Measurements from ENCODE around the gene DUSP23. TPM values are rescaled to one million over a fixed set of nuclear protein-coding genes. Genes with fewer than 3 reads are reported as not detected.

DUSP23 gene
- total RNA-seq, 2 experiments from 2014 or later = 21.9 to 26.5 TPM

DNA sequence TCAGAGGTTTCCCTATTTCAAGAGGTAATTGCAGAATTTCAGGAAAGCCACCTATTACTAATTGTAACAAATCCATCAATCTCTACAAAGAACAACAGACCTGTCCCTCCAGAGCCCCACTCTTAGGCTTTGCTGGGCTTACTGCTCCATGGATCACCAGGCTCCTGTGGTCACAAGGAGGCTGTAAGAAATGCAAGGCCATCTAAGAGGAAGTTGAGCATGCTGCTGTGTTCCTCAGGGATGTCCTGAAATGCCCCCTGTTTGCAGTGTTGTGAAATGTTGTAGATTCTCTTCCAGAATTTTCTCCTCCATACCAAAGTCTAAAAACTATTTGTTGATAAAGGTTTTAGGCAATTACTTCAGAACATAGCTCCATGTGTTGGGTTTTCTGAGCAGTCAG, 24.4 kb upstream of the DUSP23 start:
- ChIA-PET CTCF (no interaction called here), POLR2A (no interaction called here)
- ATAC-seq (no peak), DNase-seq (no peak)
- Mint-ChIP-seq H3K4me1 (ENCODE audit: low read depth) (no peaks in the 10 kb centered on the region), H3K36me3 (ENCODE audit: low read depth) (no peaks in the 10 kb centered on the region), H3K27ac (no peak overlapping the region), H3K4me3 (no peak overlapping the region), H3K27me3 (ENCODE audit: low read depth) (peaks cover 4% of the 10 kb centered on the region), H3K9me3 (ENCODE audit: insufficient read depth) (no peaks in the 10 kb centered on the region)

DNA sequence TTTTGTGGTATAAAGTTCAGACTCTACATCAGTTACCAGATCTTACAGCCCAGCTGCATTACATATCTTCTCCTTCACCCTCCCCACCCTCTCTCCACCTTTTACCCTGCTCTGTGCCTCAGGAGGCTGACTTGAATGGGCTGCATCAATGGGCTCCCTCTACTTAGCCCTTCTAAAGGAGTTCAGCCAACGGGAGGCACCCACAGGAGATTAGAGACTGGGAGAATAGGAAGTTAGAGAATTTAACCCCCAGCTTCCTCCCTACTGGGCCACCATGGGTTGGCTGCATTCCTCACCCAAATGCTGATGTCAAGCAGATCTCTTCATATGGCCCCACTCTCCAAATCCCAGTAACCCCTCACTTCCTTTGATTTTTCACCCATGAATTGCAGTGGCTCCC, 17.1 kb upstream of the DUSP23 start:
- H3K27me3 Mint-ChIP-seq (ENCODE audit: low read depth) = peaks cover 4% of the 10 kb centered on the region
- no peaks in the 10 kb centered on the region for H3K4me1 Mint-ChIP-seq (ENCODE audit: low read depth)
- DNase-seq (no peak), ATAC-seq (no peak)
- no peak overlapping the region for H3K27ac Mint-ChIP-seq
- H3K4me3 Mint-ChIP-seq = no peak overlapping the region
- POLR2A ChIA-PET = no interaction called here
- CTCF ChIA-PET = no interaction called here
- no peaks in the 10 kb centered on the region for H3K36me3 Mint-ChIP-seq (ENCODE audit: low read depth)
- no peaks in the 10 kb centered on the region for H3K9me3 Mint-ChIP-seq (ENCODE audit: insufficient read depth)

DNA sequence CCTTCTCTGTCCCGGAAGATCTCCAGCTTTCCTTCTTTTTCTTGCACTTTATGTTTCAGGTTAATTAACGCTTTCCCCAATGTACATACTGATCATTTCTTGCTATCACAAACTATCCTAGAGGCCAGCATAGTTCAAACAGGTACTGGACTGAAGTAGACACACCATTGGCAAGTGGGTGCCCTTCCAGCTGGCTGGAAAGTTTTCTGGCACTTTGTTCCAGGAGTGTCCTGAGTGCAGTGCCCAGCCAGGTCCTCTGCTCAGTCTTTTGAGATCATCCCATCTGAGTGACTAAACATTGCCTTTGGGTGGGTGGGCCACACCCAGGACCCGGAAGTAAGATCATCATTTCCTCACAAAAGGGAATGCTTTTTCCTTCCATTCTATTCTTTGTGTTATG, 15.0 kb upstream of the DUSP23 start:
- H3K27ac Mint-ChIP-seq = no peak overlapping the region

DNA sequence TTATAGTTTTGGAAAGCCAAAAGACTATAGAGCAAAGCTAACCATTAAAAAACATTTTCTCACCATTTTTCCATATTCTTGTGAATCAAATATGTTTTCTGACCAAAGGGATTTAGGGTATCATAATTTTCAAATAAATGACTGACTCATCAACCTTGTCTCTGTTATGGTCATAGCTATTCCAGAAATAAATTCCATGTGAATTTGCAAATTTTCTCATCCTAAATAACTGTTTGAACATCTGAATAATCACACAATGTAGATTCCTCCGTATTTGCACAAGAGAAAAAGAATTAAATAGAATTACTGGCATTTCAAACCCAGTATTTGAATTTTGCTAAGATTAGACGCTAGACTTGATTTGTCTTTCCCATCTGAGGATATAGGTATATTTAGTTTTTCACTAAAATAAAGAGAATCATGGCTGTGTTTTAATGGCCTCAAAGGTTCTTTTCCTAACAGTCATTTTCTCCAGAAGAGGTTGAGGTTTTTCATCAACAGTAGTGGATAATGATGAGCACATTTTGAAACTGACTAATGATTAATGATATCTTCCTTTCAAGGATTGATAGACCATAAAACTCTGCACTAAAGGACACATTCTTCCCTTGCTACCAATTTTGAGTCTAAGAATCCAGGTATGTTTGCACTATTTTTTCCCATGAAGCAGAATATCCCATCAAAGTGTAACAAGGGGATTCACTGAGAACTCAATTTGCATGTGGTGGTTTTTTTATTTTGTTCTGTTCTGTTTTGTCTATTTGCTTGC, 9.5 kb upstream of the DUSP23 start:
- Mint-ChIP-seq H3K27me3 (ENCODE audit: low read depth) (peaks cover 13% of the 10 kb centered on the region), H3K9me3 (ENCODE audit: insufficient read depth) (no peaks in the 10 kb centered on the region), H3K4me3 (no peak overlapping the region), H3K4me1 (ENCODE audit: low read depth) (no peaks in the 10 kb centered on the region), H3K27ac (no peak overlapping the region), H3K36me3 (ENCODE audit: low read depth) (no peaks in the 10 kb centered on the region)
- ChIA-PET POLR2A (no interaction called here), CTCF (no interaction called here)
- DNase-seq (no peak), ATAC-seq (no peak)

More for the DNA sequence above, 15.0 kb upstream of the DUSP23 start:
- Mint-ChIP-seq H3K36me3 (ENCODE audit: low read depth) (no peaks in the 10 kb centered on the region), H3K4me1 (ENCODE audit: low read depth) (no peaks in the 10 kb centered on the region), H3K27me3 (ENCODE audit: low read depth) (peaks cover 4% of the 10 kb centered on the region), H3K9me3 (ENCODE audit: insufficient read depth) (no peaks in the 10 kb centered on the region), H3K4me3 (no peak overlapping the region)
- DNase-seq (no peak), ATAC-seq (no peak)
- ChIA-PET POLR2A (no interaction called here), CTCF (no interaction called here)

DNA sequence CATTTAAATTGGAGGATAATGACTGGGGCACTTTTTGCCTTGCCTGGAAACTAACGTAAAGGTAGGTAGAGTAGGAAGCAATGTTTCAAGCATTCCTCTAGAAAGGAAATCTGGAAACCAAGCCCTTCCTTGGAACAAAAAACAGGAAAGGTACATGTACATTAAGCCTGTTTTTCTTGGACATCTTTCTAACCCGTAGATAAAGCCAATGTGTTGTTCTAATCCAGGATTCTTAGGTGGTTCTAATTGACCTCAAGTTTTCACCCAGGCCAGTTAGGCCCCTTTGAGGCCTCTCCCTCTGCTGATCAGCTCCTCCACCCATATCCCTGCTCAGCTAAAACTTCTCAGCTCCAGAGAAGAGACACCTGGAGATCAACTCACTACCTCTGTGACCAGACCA, 6.3 kb upstream of the DUSP23 start:
- ATAC-seq = no peak
- H3K27ac Mint-ChIP-seq = no peak overlapping the region
- no peak overlapping the region for H3K4me3 Mint-ChIP-seq

DNA sequence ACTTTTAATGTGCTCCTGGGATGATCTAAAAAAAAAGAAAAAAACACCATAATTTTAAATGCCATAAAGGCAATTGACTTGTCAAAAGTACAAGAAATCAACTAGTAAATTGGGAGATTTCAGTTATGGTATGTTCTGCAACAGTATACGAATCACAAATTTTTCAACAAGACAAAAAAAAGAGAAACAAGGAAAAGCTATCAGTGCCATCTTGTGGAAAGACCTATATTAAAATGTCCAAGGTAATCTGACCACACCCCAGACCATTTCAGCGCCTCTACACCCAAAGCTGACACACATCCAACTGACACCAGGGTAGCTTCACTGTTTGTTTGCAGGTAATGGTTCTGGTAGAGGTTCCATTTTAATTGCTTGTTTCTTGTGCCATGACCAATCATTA, 5.0 kb upstream of the DUSP23 start:
- no peak for ATAC-seq
- CTCF ChIA-PET = interaction anchor here (0.7 kb wide), 1 partner anchor 56 kb away, joined by 3 read pairs; no protein-coding TSS in a partner anchor
- Mint-ChIP-seq H3K36me3 (ENCODE audit: low read depth) (no peaks in the 10 kb centered on the region), H3K4me1 (ENCODE audit: low read depth) (peaks cover 2% of the 10 kb centered on the region), H3K27me3 (ENCODE audit: low read depth) (peaks cover 27% of the 10 kb centered on the region), H3K4me3 (no peak overlapping the region), H3K9me3 (ENCODE audit: insufficient read depth) (no peaks in the 10 kb centered on the region), H3K27ac (no peak overlapping the region)
- DNase-seq = no peak
- POLR2A ChIA-PET = no interaction called here

More for the DNA sequence above, 6.3 kb upstream of the DUSP23 start:
- H3K9me3 Mint-ChIP-seq (ENCODE audit: insufficient read depth) = no peaks in the 10 kb centered on the region
- DNase-seq = no peak
- peaks cover 27% of the 10 kb centered on the region for H3K27me3 Mint-ChIP-seq (ENCODE audit: low read depth)
- POLR2A ChIA-PET = no interaction called here
- H3K36me3 Mint-ChIP-seq (ENCODE audit: low read depth) = no peaks in the 10 kb centered on the region
- CTCF ChIA-PET = interaction anchor here (1.5 kb wide), 1 partner anchor 116 kb away, joined by 4 read pairs; no protein-coding TSS in a partner anchor
- no peaks in the 10 kb centered on the region for H3K4me1 Mint-ChIP-seq (ENCODE audit: low read depth)

DNA sequence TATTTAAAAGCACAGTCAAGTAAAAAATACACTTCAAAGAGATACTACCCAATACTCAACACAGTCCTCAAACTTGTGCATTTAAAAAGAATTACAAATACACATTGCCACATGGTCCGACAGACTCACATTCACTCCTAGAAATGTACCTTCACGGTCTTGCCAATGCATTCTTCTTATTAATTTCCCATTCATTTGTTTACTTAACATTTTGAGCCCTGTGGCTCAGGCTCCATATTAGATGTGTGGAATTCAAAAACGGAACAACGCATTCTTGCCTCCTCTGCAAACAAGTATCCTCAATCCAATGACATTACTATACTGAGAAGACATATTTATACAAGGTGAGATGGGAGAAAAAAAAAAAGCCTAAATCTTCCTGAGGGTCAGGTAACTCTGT, 2.5 kb upstream of the DUSP23 start:
- CTCF ChIA-PET = interaction anchor here (0.9 to 1.9 kb wide), 3 partner anchors 12 to 115 kb away, joined by 3 to 6 read pairs (median 3); no protein-coding TSS in a partner anchor
- no peak for ATAC-seq
- Mint-ChIP-seq H3K4me3 (no peak overlapping the region), H3K36me3 (ENCODE audit: low read depth) (no peaks in the 10 kb centered on the region), H3K4me1 (ENCODE audit: low read depth) (peaks cover 12% of the 10 kb centered on the region), H3K27ac (no peak overlapping the region), H3K27me3 (ENCODE audit: low read depth) (peaks cover 19% of the 10 kb centered on the region), H3K9me3 (ENCODE audit: insufficient read depth) (no peaks in the 10 kb centered on the region)
- DNase-seq = no peak
- POLR2A ChIA-PET = no interaction called here

DNA sequence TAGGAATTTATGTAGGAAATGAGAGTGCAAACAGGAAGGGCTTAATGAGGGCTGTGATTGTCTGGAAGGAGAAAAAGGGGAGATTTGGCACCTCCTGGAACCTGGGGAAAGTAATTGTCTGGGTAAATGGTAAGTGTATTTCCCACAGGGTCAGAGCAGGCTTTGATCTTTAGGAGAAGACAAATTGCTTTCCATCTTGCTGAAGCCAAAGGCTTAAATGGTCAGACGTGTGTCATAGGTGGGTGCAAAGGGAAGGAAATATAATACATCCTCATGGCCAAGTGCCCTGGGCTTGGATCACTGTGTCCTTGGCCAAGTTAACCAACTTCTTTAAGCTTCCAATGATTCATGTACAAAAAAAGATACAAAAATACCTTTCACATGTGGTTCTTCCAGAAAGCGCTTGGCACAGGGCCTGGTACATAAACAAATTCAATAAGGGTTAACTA, 1.3 kb upstream of the DUSP23 start:
- H3K27ac Mint-ChIP-seq = no peak overlapping the region
- ChIA-PET POLR2A (no interaction called here), CTCF (interaction anchor here (0.7 to 1.9 kb wide), 3 partner anchors 13 to 113 kb away, joined by 3 to 6 read pairs (median 3); no protein-coding TSS in a partner anchor)
- peaks cover 24% of the 10 kb centered on the region for H3K4me1 Mint-ChIP-seq (ENCODE audit: low read depth)
- ATAC-seq (no peak), DNase-seq (no peak)
- peaks cover 19% of the 10 kb centered on the region for H3K27me3 Mint-ChIP-seq (ENCODE audit: low read depth)
- no peaks in the 10 kb centered on the region for H3K9me3 Mint-ChIP-seq (ENCODE audit: insufficient read depth)
- no peak overlapping the region for H3K4me3 Mint-ChIP-seq
- H3K36me3 Mint-ChIP-seq (ENCODE audit: low read depth) = no peaks in the 10 kb centered on the region

DNA sequence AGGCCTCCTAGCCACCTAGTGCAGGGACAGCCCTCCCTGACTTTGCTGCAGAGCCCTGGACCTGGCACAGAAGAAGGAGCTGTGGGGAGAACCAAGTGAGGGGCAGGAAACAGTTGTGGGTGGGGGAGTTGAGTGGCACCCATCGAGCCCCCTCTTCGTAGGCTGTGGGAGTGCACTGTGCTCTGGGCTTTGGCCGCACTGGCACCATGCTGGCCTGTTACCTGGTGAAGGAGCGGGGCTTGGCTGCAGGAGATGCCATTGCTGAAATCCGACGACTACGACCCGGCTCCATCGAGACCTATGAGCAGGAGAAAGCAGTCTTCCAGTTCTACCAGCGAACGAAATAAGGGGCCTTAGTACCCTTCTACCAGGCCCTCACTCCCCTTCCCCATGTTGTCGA, 1.2 kb downstream of the DUSP23 start:
- POLR2A ChIA-PET = no interaction called here
- no peak overlapping the region for H3K27ac Mint-ChIP-seq

DNA sequence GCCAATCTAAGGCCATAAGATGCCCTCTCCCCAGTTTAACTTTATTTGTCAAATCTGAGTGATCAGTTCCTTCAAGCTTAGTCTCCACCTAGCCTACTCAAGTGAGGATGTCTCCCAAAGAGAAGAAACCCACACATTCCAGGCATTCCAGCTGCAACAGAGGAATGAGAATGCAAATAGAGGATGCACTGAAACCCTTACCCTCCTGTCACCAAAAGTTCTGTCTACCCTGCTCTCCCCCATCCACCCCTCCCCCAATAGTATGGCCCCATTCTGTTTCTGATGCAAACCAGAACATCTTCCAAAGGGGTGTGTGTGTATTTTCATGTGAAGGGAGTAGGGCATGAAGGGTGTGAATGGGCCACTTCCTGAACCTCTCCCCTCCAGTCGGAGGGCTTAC, 3.0 kb downstream of the DUSP23 start:
- H3K27ac Mint-ChIP-seq = no peak overlapping the region
- H3K36me3 Mint-ChIP-seq (ENCODE audit: low read depth) = no peaks in the 10 kb centered on the region
- H3K9me3 Mint-ChIP-seq (ENCODE audit: insufficient read depth) = no peaks in the 10 kb centered on the region
- peaks cover 36% of the 10 kb centered on the region for H3K4me1 Mint-ChIP-seq (ENCODE audit: low read depth)
- H3K27me3 Mint-ChIP-seq (ENCODE audit: low read depth) = peaks cover 6% of the 10 kb centered on the region
- no peak for DNase-seq
- POLR2A ChIA-PET = no interaction called here
- CTCF ChIA-PET = interaction anchor here (1.1 to 4.4 kb wide), 3 partner anchors 16 to 224 kb away, joined by 3 to 70 read pairs (median 30); no protein-coding TSS in a partner anchor
- H3K4me3 Mint-ChIP-seq = no peak overlapping the region
- no peak for ATAC-seq

More for the DNA sequence above, 1.2 kb downstream of the DUSP23 start:
- H3K4me3 Mint-ChIP-seq = peak overlapping the region; percentile 75
- peaks cover 14% of the 10 kb centered on the region for H3K27me3 Mint-ChIP-seq (ENCODE audit: low read depth)
- no peak for ATAC-seq
- peaks cover 36% of the 10 kb centered on the region for H3K4me1 Mint-ChIP-seq (ENCODE audit: low read depth)
- H3K36me3 Mint-ChIP-seq (ENCODE audit: low read depth) = no peaks in the 10 kb centered on the region
- no peak for DNase-seq
- no peaks in the 10 kb centered on the region for H3K9me3 Mint-ChIP-seq (ENCODE audit: insufficient read depth)
- CTCF ChIA-PET = interaction anchor here (0.9 to 4.4 kb wide), 8 partner anchors 8 to 225 kb away, joined by 3 to 70 read pairs (median 8); partner anchors contain the start of gene FCRL6

DNA sequence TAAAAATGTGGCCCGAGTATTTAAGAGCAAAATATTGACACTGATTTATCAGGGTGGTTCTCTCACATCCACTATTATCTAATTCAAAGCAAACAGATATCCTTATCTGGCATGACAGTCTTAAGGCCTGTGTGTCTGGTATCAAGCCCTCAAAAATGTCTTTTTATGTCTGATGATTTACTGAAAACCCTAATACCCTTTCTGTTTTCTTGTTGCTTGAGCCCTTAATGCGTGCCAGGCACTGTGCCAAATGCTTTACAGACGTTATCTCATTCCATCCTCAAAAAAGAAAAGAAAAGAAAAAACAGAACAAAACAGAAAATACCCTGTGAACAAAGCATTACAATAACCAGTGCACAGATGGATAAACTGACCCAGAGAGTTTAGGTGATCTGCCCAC, 5.7 kb downstream of the DUSP23 start:
- Mint-ChIP-seq H3K27me3 (ENCODE audit: low read depth) (peaks cover 9% of the 10 kb centered on the region), H3K27ac (no peak overlapping the region), H3K4me1 (ENCODE audit: low read depth) (peaks cover 32% of the 10 kb centered on the region), H3K9me3 (ENCODE audit: insufficient read depth) (no peaks in the 10 kb centered on the region), H3K36me3 (ENCODE audit: low read depth) (no peaks in the 10 kb centered on the region), H3K4me3 (no peak overlapping the region)
- ChIA-PET CTCF (interaction anchor here (0.9 to 2.7 kb wide), 3 partner anchors 13 to 104 kb away, joined by 3 to 15 read pairs (median 4); no protein-coding TSS in a partner anchor), POLR2A (no interaction called here)
- ATAC-seq (no peak), DNase-seq (no peak)

DNA sequence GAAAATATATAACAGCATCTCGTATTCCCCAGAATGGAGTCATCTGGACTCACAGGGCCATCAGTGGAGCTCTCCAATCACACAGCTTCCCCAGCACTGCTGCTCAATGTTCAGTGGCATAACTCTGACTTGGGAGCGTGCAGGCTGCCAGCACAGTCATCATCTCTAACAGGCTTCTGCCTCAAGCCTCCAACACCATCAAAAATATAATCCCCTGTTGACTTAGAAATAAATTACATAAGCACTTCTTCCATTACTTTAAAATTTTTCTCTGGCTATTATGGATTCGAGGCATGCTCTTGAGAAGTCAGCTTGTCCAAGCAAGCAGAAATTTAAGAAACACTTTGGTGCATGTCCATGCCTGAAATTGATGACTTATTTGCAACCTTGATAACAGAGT, 6.2 kb downstream of the DUSP23 start:
- Mint-ChIP-seq H3K27me3 (ENCODE audit: low read depth) (peaks cover 13% of the 10 kb centered on the region), H3K9me3 (ENCODE audit: insufficient read depth) (no peaks in the 10 kb centered on the region), H3K4me3 (no peak overlapping the region), H3K36me3 (ENCODE audit: low read depth) (no peaks in the 10 kb centered on the region), H3K27ac (no peak overlapping the region), H3K4me1 (ENCODE audit: low read depth) (peaks cover 27% of the 10 kb centered on the region)
- ChIA-PET CTCF (interaction anchor here (0.9 to 2.7 kb wide), 3 partner anchors 12 to 104 kb away, joined by 3 to 15 read pairs (median 4); no protein-coding TSS in a partner anchor), POLR2A (no interaction called here)
- DNase-seq (no peak), ATAC-seq (no peak)

Data from activated CD8-positive, alpha-beta T cell treated with anti-CD3 and anti-CD28 coated beads, Interleukin-2, amount 10 ng/mL, durations not matched to agents 7 days and 5 days (primary cell).